Heart left ventricle (tissue), 13 donors: ENCODE results near the gene PYGB.

Experiments
- POLR2A ChIP-seq, 2 donors: fragments of 450-650 bp; IDR thresholded peaks; one replicate each; pipeline ENCODE4 v1.6.1; 2017; ENCODE audit warnings: antibody characterized with exemption in 2 of 2, mild to moderate bottlenecking in 2 of 2, moderate library complexity in 2 of 2
- TF ChIP-seq, protein P1 (sequence below), 12 donors: fragments of 200-600 bp; sonication (generic) in 4 of 12; IDR thresholded peaks; one replicate each; pipeline versions ENCODE4 v1.5.0 to v1.8.0; 2018 to 2022; ENCODE audit warnings: antibody characterized with exemption in 12 of 12, mild to moderate bottlenecking in 5 of 12
- donor health status: ischemic (EF 13 %, LVEDD 7.1; RV severe dilation, severe dysfunction).
- donor health status: DM: no; HTN: yes; CAD: no.
- donor health status: DM: no; HTN: no; CAD: no.
- donor health status: ischemic (EF 25% LVEDD 6.9; RV normal size, moderate dysfunction).
- donor health status: ischemic (EF 25% LVEDD 5.7; RV mildly dilated, moderate dysfunction).
- donor health status: ischemic (EF 35%, LVEDD 5.7; RV mildly dilated, moderate dysfunction).
- donor health status: nonischemic (EF 11% LVEDD 7.7; RV severe dilation, severe dysfunction).
- donor health status: DM: yes; HTN: yes; CAD: no.
- donor health status: PGD.
- donor health status: ischemic (EF 29% LVEDD 5.4; RV normal size, mild dysfunction).
- donor health status: nonischemic (EF 23%, LVEDD 6.1; RV moderate dilation, normal function).

DNA sequence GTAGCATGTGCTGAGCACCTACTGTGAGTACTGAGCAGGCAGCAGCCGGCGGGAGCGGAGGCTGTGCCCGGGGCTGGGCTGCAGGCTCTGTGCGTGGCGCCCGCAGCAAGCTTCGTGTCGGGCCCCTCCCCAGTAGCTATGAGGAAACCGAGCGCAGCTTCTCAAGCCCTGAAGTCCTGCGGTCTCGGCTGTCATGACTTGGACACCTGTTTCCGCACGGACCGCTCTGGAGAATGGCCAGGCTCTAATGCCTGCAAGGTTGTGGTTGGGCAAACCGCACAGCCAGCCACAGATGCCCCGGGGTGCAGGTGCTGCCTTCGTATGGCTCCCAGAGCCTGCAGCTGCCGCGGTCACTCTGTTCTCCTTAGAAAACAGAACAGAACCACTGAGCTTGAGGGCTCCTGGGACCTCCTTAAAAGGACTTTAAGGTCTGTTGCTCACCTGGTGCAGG, 33.7 kb downstream of the PYGB start:
- TF ChIP-seq, protein P1, sequence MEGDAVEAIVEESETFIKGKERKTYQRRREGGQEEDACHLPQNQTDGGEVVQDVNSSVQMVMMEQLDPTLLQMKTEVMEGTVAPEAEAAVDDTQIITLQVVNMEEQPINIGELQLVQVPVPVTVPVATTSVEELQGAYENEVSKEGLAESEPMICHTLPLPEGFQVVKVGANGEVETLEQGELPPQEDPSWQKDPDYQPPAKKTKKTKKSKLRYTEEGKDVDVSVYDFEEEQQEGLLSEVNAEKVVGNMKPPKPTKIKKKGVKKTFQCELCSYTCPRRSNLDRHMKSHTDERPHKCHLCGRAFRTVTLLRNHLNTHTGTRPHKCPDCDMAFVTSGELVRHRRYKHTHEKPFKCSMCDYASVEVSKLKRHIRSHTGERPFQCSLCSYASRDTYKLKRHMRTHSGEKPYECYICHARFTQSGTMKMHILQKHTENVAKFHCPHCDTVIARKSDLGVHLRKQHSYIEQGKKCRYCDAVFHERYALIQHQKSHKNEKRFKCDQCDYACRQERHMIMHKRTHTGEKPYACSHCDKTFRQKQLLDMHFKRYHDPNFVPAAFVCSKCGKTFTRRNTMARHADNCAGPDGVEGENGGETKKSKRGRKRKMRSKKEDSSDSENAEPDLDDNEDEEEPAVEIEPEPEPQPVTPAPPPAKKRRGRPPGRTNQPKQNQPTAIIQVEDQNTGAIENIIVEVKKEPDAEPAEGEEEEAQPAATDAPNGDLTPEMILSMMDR (IDR thresholded peaks at IDR 0.05) = no peak
- TF ChIP-seq POLR2A (IDR thresholded peaks at IDR 0.05) = no peak
